RPMI8226 (cell line): Measurements from ENCODE around the gene PNPT1.

Experiments
- DNase-seq: peaks from one replicate; pipeline ENCODE4 v3.0.0-alpha.2; 2015

The PNPT1 gene

DNA sequence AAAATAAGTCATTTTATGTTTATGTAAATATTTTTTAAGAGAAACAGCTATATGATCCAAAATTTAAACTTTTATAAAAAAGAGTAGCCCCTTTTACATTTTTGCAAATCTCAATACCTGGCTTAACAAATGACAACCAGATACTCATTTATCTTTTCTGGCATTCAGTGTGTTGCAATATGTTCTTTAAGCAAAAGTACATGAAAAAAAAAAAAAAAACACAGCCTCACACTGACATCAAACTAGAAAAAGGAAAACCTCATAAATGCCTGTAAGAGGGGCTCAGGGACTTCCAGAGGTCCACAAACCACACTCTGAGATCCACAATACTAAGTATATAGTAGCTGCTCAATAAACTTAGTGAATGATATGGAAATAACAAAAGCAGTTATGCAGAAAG is 98.1 kb downstream of the PNPT1 start:
- no peak for DNase-seq

DNA sequence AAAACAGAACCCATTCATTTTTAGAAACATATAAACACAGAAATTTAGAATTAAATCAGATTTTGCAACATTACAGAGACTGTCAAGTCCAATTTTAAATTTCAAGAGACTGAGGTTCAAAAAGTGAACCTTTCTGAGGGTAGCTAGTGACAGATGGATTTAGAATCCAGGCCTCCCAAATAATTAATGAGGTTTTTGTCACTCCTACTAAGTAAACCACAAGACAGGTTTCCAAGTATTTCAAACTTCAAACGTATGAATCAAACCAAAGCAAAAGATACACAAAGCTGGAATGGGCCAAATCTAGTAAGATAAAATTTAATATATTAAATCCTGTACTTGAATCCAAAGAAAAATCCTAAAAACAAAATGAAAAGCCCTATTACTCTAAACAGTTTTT is 101.5 kb downstream of the PNPT1 start:
- no peak for DNase-seq

DNA sequence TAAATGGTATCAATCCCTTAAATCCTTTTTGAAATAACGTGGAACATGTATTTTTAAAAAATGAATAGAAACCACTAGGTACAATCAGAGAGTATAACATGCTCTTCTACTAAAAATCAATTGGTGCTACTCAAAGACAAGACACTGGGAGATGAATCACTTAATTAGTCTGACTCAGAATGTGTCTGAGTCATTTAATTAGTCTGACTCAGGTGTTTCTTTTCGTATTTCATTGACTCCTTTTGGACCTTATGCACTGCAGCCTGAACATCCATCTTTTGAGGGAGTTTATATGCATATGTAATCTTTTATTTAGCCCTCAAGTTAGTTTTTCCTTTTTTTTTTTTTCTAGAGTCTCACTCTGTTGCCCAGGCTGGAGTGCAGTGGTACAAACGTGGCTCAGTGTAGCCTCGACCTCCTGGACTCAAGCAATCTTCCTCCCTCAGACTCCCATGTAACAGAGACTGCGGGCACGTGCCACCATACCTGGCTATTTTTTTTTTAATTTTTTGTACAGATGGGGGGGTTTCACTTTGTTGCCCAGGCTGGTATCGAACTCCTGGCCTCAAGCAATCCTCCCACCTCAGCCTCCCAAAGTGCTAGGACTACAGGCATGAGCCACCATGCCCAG is 102.7 kb downstream of the PNPT1 start:
- no peak for DNase-seq

DNA sequence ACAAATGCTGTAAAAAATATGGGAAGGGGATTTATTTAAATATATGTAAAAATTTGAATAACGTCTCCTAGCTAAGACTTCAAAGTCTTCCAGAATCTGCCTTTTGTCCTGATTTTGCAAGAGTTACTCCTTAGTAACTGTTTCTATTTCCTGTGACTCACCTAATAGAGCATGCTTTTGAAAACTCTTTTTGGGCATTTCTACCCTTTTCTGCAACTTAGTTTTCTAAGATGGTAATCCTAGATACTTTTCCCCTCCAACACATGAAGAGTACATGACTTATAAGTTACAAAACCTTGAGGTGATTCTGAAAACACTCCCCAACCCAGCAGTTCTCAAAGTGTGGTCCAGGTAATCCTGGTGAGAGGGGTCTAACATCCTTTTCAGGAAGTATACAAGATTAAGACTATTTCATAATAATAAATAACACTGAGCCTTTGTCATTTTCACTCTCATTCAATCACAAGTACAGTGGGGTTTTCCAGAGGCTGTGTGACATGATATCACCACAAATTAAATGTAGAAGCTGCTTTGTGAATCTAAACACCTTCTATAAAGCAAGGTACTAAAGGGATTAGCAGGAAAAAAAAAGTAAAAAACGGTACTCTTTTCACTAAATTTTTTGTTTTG is 108.1 kb downstream of the PNPT1 start:
- DNase-seq = no peak
